Stimulated activated naive CD4-positive, alpha-beta T cell treated with Interleukin-2 at 50 U/mL for 16 hours (primary cell): ENCODE measurements around the gene PJA1.
A peak's percentile ranks its signal among the peaks of the same experiment; 100 is the strongest.

Experiments
- DNase-seq: peaks from one replicate; lab custom pipeline; 2025; lab: John Stamatoyannopoulos, UW

The PJA1 gene

GRCh38 chrX:69165087-69165651 is at the start of gene PJA1:
Gene PJA1 (minus strand): TSS chrX:69165453. CDS start chrX:69163073, 2,380 bp downstream.
- peak; percentile 69 for DNase-seq

- no peak for DNase-seq
Measured at GRCh38 chrX:69214463-69214862, 49.2 kb upstream of the PJA1 start.

- DNase-seq, result no peak
Measured at GRCh38 chrX:69211701-69212100, 46.4 kb upstream of the PJA1 start.

- no peak for DNase-seq
Measured at GRCh38 chrX:69210581-69210980, 45.3 kb upstream of the PJA1 start.

- DNase-seq, result no peak
Measured at GRCh38 chrX:69207216-69207615, 42.0 kb upstream of the PJA1 start.

- no peak for DNase-seq
Measured at GRCh38 chrX:69203638-69204037, 38.4 kb upstream of the PJA1 start.

GRCh38 chrX:69197690-69198089 is 32.4 kb upstream of the PJA1 start:
- DNase-seq, result no peak

GRCh38 chrX:69196666-69197065 is 31.4 kb upstream of the PJA1 start:
- no peak for DNase-seq

GRCh38 chrX:69195810-69196209 is 30.6 kb upstream of the PJA1 start:
- DNase-seq, result no peak

- no peak for DNase-seq
Measured at GRCh38 chrX:69195192-69195591, 29.9 kb upstream of the PJA1 start.

- no peak for DNase-seq
Measured at GRCh38 chrX:69192603-69193002, 27.4 kb upstream of the PJA1 start.

- no peak for DNase-seq
Measured at GRCh38 chrX:69189576-69190371, 24.5 kb upstream of the PJA1 start.

- DNase-seq, result no peak
Measured at GRCh38 chrX:69186651-69187050, 21.4 kb upstream of the PJA1 start.

GRCh38 chrX:69185886-69186285 is 20.6 kb upstream of the PJA1 start:
- no peak for DNase-seq

GRCh38 chrX:69185141-69185540 is 19.9 kb upstream of the PJA1 start:
- no peak for DNase-seq

GRCh38 chrX:69182818-69183380 is 17.6 kb upstream of the PJA1 start:
- DNase-seq, result no peak

GRCh38 chrX:69179380-69179911 is 14.2 kb upstream of the PJA1 start:
- no peak for DNase-seq

- no peak for DNase-seq
Measured at GRCh38 chrX:69178592-69178991, 13.3 kb upstream of the PJA1 start.

- DNase-seq, result no peak
Measured at GRCh38 chrX:69177511-69178162, 12.4 kb upstream of the PJA1 start.

GRCh38 chrX:69176053-69176452 is 10.8 kb upstream of the PJA1 start:
- DNase-seq, result no peak

GRCh38 chrX:69173906-69174305 is 8.7 kb upstream of the PJA1 start:
- no peak for DNase-seq

GRCh38 chrX:69172937-69173336 is 7.7 kb upstream of the PJA1 start:
- no peak for DNase-seq

- DNase-seq, result no peak
Measured at GRCh38 chrX:69170319-69170718, 5.1 kb upstream of the PJA1 start.
